Measurements from ENCODE around the gene FMNL2.

The FMNL2 gene

GRCh38 chr2:152588998-152589397, 254.0 kb downstream of the FMNL2 start:
- DNase-seq: no peak

GRCh38 chr2:152594022-152594766, 259.2 kb downstream of the FMNL2 start:
- no peak for DNase-seq

- DNase-seq: no peak
Observed at GRCh38 chr2:152594792-152595191, 259.8 kb downstream of the FMNL2 start.

GRCh38 chr2:152598975-152599759, 264.2 kb downstream of the FMNL2 start:
- DNase-seq: no peak

GRCh38 chr2:152600051-152600657, 265.2 kb downstream of the FMNL2 start:
- DNase-seq: no peak

- no peak for DNase-seq
Observed at GRCh38 chr2:152600697-152601096, 265.7 kb downstream of the FMNL2 start.

- no peak for DNase-seq
Observed at GRCh38 chr2:152602750-152603149, 267.8 kb downstream of the FMNL2 start.

- DNase-seq: no peak
Observed at GRCh38 chr2:152603166-152603565, 268.2 kb downstream of the FMNL2 start.

GRCh38 chr2:152606081-152606480, 271.1 kb downstream of the FMNL2 start:
- no peak for DNase-seq

- DNase-seq: no peak
Observed at GRCh38 chr2:152606941-152607340, 272.0 kb downstream of the FMNL2 start.

GRCh38 chr2:152607793-152608300, 272.9 kb downstream of the FMNL2 start:
- no peak for DNase-seq

GRCh38 chr2:152609154-152609553, 274.2 kb downstream of the FMNL2 start:
- DNase-seq: no peak

GRCh38 chr2:152609699-152610098, 274.7 kb downstream of the FMNL2 start:
- DNase-seq: no peak

- DNase-seq: no peak
Observed at GRCh38 chr2:152611458-152612231, 276.7 kb downstream of the FMNL2 start.

- DNase-seq: no peak
Observed at GRCh38 chr2:152613235-152613634, 278.3 kb downstream of the FMNL2 start.

GRCh38 chr2:152615177-152615576, 280.2 kb downstream of the FMNL2 start:
- no peak for DNase-seq

GRCh38 chr2:152617456-152618192, 282.6 kb downstream of the FMNL2 start:
- no peak for DNase-seq

GRCh38 chr2:152618193-152618564, 283.2 kb downstream of the FMNL2 start:
- no peak for DNase-seq

- no peak for DNase-seq
Observed at GRCh38 chr2:152620208-152620607, 285.2 kb downstream of the FMNL2 start.

- DNase-seq: no peak
Observed at GRCh38 chr2:152620985-152621384, 286.0 kb downstream of the FMNL2 start.

GRCh38 chr2:152622219-152622618, 287.2 kb downstream of the FMNL2 start:
- no peak for DNase-seq

GRCh38 chr2:152623076-152623740, 288.2 kb downstream of the FMNL2 start:
- DNase-seq: no peak
